GM18511 (cell line): ENCODE results near the gene C5.
"Not testable (repeated sequence)": the region's sequence is repeated elsewhere in the genome, so short reads cannot be mapped to it uniquely, and the experiment has no call there.

Experiments
- ATAC-seq: cut with Tn5 transposase; IDR thresholded peaks from one replicate; pipeline ENCODE4 v1.9.1; 2021; ENCODE audit warnings: mild to moderate bottlenecking, moderate library complexity; ENCODE audit not compliant: unreplicated experiment

The C5 gene

DNA sequence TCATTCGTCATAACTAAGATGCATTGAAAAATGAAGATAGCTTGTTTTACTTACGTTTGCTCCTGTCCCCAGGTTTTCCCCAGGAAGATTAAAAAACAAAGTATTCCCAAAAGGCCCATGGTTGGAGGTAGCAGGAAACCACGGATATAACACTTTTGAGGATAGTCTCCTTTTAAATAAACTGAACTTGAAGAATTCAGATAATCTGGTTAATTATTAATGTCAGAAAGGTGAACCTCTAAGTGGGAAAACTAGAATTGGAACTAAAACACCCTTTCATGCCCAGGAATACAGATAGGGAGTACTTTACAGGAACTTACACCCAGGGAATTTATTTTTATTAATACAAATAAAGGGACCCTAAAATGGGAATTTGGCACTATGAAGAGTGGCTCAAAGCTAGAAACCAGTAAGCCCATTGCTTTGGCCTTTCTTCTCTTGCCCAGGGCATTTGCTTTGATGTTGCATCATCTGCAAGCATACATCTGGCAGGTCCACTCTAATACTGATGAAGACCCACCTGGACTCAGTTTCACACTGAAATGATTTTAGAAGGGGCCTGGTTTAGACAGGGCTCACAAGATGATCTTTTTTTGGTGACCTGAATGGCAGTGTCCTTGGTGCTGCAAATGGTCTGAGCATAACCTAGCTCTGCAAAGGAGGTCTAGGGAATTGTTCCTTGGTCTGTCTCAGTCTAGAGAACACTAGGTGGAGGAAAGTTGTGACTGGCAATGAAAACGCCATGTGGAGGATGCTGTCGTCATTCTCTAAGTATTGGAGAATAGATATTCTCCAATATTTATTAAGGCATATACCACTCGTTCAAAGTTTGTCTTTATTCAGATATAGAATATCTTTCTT, at the start of gene C5:
C5 (minus strand) TSS at position 148 of the 861 bp plus-strand sequence; CDS start at position 119, 29 bp downstream.
- no peak for ATAC-seq

DNA sequence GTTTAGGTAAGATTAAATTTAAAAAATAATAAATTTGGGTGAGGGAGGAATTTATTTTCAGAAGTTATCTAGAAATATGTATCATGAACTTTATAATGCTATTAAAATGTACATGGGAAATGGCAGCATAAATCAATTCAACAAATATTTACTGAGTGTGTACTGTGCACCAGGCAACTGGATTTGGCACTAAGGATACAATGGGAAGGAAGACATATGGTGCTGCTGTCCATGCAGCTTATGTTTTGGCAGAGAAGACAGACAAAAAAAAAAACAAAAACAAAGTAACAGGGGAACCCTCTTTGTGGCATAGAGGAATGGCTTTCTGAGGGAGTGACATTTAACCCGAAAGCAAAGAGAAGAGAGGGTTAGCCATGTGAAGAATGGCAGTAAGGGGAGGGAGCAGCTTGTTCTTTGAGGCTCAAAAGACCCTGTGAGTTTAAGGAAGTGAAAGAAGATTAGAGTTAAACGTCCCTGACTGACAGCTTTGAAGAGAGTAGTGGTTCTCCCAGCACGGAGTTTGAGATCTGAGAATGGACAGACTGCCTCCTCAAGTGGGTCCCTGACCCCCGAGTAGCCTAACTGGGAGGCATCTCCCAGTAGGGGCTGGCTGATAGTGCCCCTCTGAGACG, 48.6 kb upstream of the C5 start:
- no peak for ATAC-seq

- ATAC-seq = no peak
These were observed 45.0 kb upstream of the C5 start for GRCh38 chr9:121095057-121095456.

GRCh38 chr9:121090743-121091142, 40.7 kb upstream of the C5 start:
- not testable (repeated sequence) for ATAC-seq

GRCh38 chr9:121088576-121088975, 38.5 kb upstream of the C5 start:
- ATAC-seq = no peak

GRCh38 chr9:121085661-121086060, 35.6 kb upstream of the C5 start:
- ATAC-seq = no peak

DNA sequence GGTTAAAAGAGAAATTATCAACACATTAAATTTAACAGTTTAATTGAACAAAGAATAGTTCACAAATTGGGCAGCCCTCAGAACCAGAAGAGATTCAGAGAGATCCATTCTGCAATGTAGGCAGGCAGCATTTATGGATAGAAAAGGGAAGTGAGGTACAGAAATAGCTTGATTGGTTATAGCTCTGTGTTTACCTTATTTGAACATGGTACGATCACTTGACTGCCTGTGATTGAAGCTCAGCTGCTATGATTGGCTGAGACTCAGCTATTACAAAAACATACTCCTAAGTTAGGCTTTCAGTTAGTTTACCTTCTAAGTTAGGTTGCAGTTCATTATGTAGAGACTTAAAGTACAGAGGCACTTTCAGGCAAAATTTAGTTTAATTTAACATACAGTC, 32.0 kb upstream of the C5 start:
- ATAC-seq = no peak

- ATAC-seq = peak; percentile 21
These were observed 25.4 kb upstream of the C5 start for GRCh38 chr9:121075251-121076036.

- peak; percentile 66 for ATAC-seq
These were observed 24.5 kb upstream of the C5 start, which contains the start of gene CNTRL for GRCh38 chr9:121074370-121075250. Gene CNTRL, plus strand, starts transcription at chr9:121074955. Its CDS starts 13,372 bp downstream, at chr9:121088327.

- ATAC-seq = no peak
These were observed 23.0 kb upstream of the C5 start for GRCh38 chr9:121073038-121073437.

GRCh38 chr9:121071756-121072421, 21.8 kb upstream of the C5 start:
- ATAC-seq = peak; percentile 44

DNA sequence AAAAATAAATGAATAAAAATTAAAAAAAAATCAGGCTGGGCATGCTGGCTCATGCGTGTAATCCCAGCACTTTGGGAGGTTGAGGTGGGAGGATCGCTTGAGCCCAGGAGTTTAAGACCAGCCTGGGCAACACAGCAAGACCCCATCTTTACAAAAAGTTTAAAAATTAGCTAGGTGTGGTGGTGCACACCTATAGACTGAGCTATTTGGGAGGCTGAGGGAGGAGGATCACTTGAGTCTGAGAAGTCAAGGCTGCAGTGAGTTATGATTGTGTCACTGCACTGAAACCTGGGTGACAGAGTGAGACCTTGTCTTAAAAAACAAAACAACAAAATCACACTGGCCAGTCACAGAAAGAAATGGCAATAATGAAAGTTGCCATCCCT, 21.3 kb upstream of the C5 start:
- peak; percentile 4 for ATAC-seq

DNA sequence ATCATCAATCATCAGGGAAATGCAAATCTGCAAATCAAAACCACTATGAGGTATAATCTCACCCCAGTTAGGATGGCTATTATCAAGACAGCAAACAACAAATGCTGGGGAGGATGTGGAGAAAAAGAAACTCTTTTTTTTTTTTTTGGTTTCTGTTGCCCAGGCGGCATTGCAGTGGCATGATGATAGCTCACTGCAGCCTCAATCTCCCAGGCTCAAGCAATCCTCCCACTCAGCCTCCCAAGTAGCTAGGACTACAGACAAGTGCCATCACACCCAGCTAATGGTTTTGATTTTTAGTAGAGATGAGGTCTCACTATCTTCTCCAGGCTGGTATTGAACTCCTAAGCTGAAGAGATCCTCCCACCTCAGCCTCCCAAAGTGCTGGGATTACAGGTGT, 19.3 kb upstream of the C5 start:
- ATAC-seq = no peak

- ATAC-seq = no peak
These were observed 17.6 kb upstream of the C5 start for GRCh38 chr9:121067640-121068039.

GRCh38 chr9:121066850-121067249, 16.8 kb upstream of the C5 start:
- ATAC-seq = no peak

- no peak for ATAC-seq
These were observed 10.0 kb upstream of the C5 start for GRCh38 chr9:121059998-121060636.

GRCh38 chr9:121059513-121059912, 9.4 kb upstream of the C5 start:
- ATAC-seq = no peak

DNA sequence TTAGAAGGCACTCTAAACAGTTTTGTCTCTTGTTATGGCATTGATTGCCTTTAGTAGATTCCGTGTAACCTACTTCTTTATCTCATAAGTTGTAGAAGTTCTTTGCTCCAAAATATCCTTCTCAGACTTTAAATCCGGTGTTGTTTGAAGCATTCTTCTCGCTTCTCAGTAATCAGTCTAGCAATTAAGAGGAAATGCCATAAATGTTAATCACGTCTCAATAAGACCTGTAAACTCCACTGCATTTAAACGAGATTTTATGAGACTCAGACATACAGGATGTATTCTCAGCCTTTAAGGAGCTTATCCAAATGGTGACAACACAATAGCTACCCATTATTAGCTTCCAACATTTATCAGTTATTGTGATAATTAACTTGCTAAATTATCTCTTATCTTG, 7.7 kb upstream of the C5 start:
- no peak for ATAC-seq

DNA sequence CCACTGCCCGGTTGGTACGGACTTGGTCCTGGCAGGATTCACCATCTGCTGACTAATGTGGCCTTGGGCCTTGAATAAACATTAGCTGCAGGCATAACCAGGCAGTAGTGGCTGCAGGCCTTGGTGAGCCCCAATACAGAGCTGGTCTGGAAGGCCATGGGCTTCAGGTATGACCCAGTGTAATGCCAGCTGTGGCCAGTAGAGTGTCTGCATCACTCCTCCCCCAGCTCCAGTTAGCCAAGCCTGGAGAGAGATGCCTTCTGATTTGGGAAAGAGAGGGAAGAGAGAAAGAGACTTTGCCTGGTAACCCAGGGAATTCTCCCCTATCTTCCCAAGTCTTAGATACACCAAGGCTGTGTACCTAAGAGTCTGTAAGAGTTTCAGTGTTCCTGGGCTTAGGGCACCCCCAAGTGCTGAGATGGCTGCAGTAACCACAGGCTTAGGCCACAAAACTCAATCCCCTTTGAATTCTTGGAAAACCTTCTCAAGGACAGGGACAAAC, 5.6 kb upstream of the C5 start:
- no peak for ATAC-seq
